SK-N-SH (cell line): ENCODE data around the gene KIF4A. TPM values are rescaled to one million over a fixed set of nuclear protein-coding genes. Genes with fewer than 3 reads are reported as not detected.

Experiments used
- CTCF ChIA-PET: fragments of 300-600, 350-600 bp; formaldehyde crosslinking; extraction: SDS; loops from one replicate; lab custom pipeline; 2021; lab: Yijun Ruan, JAX
- POLR2A ChIA-PET: fragments of 350-600 bp; sonication (Branson Sonifier 250); formaldehyde crosslinking; extraction: SDS; loops from one replicate; lab custom pipeline; 2020; ENCODE audit warnings: antibody characterized with exemption, inconsistent platforms; lab: Yijun Ruan, JAX
- DNase-seq: peaks from one replicate; pipeline ENCODE4 v3.0.0; 2012
- H2AFZ ChIP-seq: fragments of 200-600 bp; sonication (generic); 2 replicates; pipeline ENCODE4 v1.8.1; 2016; ENCODE audit warnings: antibody characterized with exemption, mild to moderate bottlenecking, low read depth
- H3F3A ChIP-seq: fragments of 200-600 bp; sonication (generic); replicated peaks from 2 replicates; pipeline ENCODE3; 2016; ENCODE audit warnings: antibody characterized with exemption, mild to moderate bottlenecking; ENCODE audit not compliant: insufficient read depth
- H3K27ac ChIP-seq, 2 experiments: fragments of 200-500 bp in 1 of 2; fragments of 200-600 bp in 1 of 2; sonication (Bioruptor generic) in 1 of 2; sonication (generic), shearing (Covaris generic) in 1 of 2; 2 replicates each; pipeline versions ENCODE4 v1.5.1 to v1.6.1; 2014 to 2016; ENCODE audit warnings: low read depth in 2 of 2, inconsistent platforms in 1 of 2, low read length in 1 of 2, mild to moderate bottlenecking in 1 of 2, mixed read lengths in 1 of 2
- H3K27me3 ChIP-seq: fragments of 200-600 bp; sonication (generic), shearing (Covaris generic); 2 replicates; pipeline ENCODE4 v1.6.1; 2016; ENCODE audit warnings: mixed run types; ENCODE audit not compliant: insufficient read depth
- H3K36me3 ChIP-seq, 2 experiments: fragments of 200-500 bp in 1 of 2; fragments of 200-600 bp in 1 of 2; sonication (Bioruptor generic) in 1 of 2; sonication (generic) in 1 of 2; replicated peaks in 1 of 2; 2 replicates each; pipeline versions ENCODE3 to v1.5.1; 2014 to 2016; ENCODE audit warnings: low read length in 1 of 2, mild to moderate bottlenecking in 1 of 2; ENCODE audit not compliant: insufficient read depth in 2 of 2, control insufficient read depth in 1 of 2
- H3K4me1 ChIP-seq, 2 experiments: fragments of 200-500 bp in 1 of 2; fragments of 200-600 bp in 1 of 2; sonication (Bioruptor generic) in 1 of 2; sonication (generic), shearing (Covaris generic) in 1 of 2; 2 replicates each; pipeline versions ENCODE4 v1.5.1 to v1.6.1; 2014 to 2016; ENCODE audit warnings: low read depth in 1 of 2, low read length in 1 of 2, mixed run types in 1 of 2; ENCODE audit not compliant: insufficient read depth in 2 of 2, control insufficient read depth in 1 of 2
- H3K4me2 ChIP-seq: fragments of 200-600 bp; sonication (generic), shearing (Covaris generic); 2 replicates; pipeline ENCODE4 v1.6.1; 2017; ENCODE audit warnings: mixed run types
- H3K4me3 ChIP-seq, 2 experiments: fragments of 200-500 bp in 1 of 2; fragments of 200-600 bp in 1 of 2; sonication (Bioruptor generic) in 1 of 2; sonication (generic), shearing (Covaris generic) in 1 of 2; 2 replicates each; pipeline versions ENCODE4 v1.5.1 to v1.8.1; 2014 to 2016; ENCODE audit warnings: low read depth in 2 of 2, inconsistent platforms in 1 of 2, low read length in 1 of 2, mild to moderate bottlenecking in 1 of 2, mixed read lengths in 1 of 2, moderate library complexity in 1 of 2
- H3K79me2 ChIP-seq: fragments of 200-600 bp; sonication (generic); 2 replicates; pipeline ENCODE4 v1.8.1; 2017; ENCODE audit warnings: mild to moderate bottlenecking; ENCODE audit not compliant: insufficient read depth
- H3K9ac ChIP-seq: fragments of 200-600 bp; sonication (generic); 2 replicates; pipeline ENCODE4 v1.6.1; 2017; ENCODE audit warnings: mixed run types
- H3K9me2 ChIP-seq: fragments of 200-600 bp; sonication (generic); 2 replicates; pipeline ENCODE4 v1.6.1; 2017; ENCODE audit warnings: mixed run types
- H3K9me3 ChIP-seq: fragments of 200-600 bp; sonication (generic); 2 replicates; pipeline ENCODE4 v1.6.1; 2017; ENCODE audit warnings: mixed run types, mild to moderate bottlenecking, moderate library complexity
- H4K20me1 ChIP-seq: fragments of 200-600 bp; sonication (generic); 2 replicates; pipeline ENCODE4 v1.6.1; 2017; ENCODE audit warnings: mild to moderate bottlenecking, mixed run types; ENCODE audit not compliant: insufficient read depth
- ELF1 ChIP-seq: IDR thresholded peaks from 2 replicates; pipeline ENCODE4 v1.4.0; 2012
- FOXM1 ChIP-seq: IDR thresholded peaks from 2 replicates; pipeline ENCODE4 v1.4.0; 2012; ENCODE audit warnings: low read depth, mild to moderate bottlenecking
- GABPA ChIP-seq: IDR thresholded peaks from 2 replicates; pipeline ENCODE4 v1.4.0; 2012; ENCODE audit warnings: low read depth, mild to moderate bottlenecking
- GATA2 ChIP-seq: sonication (generic); formaldehyde crosslinking; IDR thresholded peaks from 2 replicates; pipeline ENCODE4 v1.5.0; 2020; ENCODE audit warnings: mild to moderate bottlenecking, missing genetic modification reagents
- JUND ChIP-seq: IDR thresholded peaks from 2 replicates; pipeline ENCODE4 v1.4.0; 2012
- MXI1 ChIP-seq: IDR thresholded peaks from 2 replicates; pipeline ENCODE4 v1.6.1; 2012; ENCODE audit warnings: mild to moderate bottlenecking, low read depth, low read length, improper control_type of control experiment
- NRF1 ChIP-seq: IDR thresholded peaks from 2 replicates; pipeline ENCODE4 v1.6.1; 2012; ENCODE audit warnings: low read depth, mild to moderate bottlenecking, low read length
- PBX3 ChIP-seq: IDR thresholded peaks from 2 replicates; pipeline ENCODE4; 2012
- POLR2AphosphoS5 ChIP-seq: IDR thresholded peaks from 2 replicates; pipeline ENCODE4 v1.6.1; 2012; ENCODE audit warnings: low read depth, low read length
- RAD21 ChIP-seq: IDR thresholded peaks from 2 replicates; pipeline ENCODE4 v1.6.1; 2012; ENCODE audit warnings: mild to moderate bottlenecking, low read length
- SIN3A ChIP-seq: IDR thresholded peaks from 2 replicates; pipeline ENCODE4 v1.6.1; 2012; ENCODE audit warnings: low read depth, mild to moderate bottlenecking, low read length, moderate library complexity, borderline replicate concordance
- SMC3 ChIP-seq: IDR thresholded peaks from 2 replicates; pipeline ENCODE4 v1.6.1; 2012; ENCODE audit warnings: low read depth, low read length, improper control_type of control experiment
- TEAD4 ChIP-seq: IDR thresholded peaks from 2 replicates; pipeline ENCODE4 v1.4.0; 2012; ENCODE audit warnings: mild to moderate bottlenecking, borderline replicate concordance; ENCODE audit not compliant: insufficient read depth
- YY1 ChIP-seq: IDR thresholded peaks from 2 replicates; pipeline ENCODE4 v1.4.0; 2012; ENCODE audit warnings: low read depth, mild to moderate bottlenecking
- WGBS: methylation state at CpG from one replicate; pipeline ENCODE4 v1.1.6; 2017; ENCODE audit warnings: low lambda C conversion rate; 5-methylcytosine and 5-hydroxymethylcytosine counted together
- polyA plus RNA-seq, 3 experiments: library from polyadenylated mRNA; depleted of rRNA; stranded (reverse); fragments of >200 nt; gene quantifications; 2 replicates each; pipeline ENCODE4 v1.2.3, GENCODE V29; 2012
- TF ChIP-seq, protein P1 (sequence below): IDR thresholded peaks from 2 replicates; pipeline ENCODE4 v1.4.0; 2012; ENCODE audit warnings: low read depth
- TF ChIP-seq, protein P2 (sequence below): IDR thresholded peaks from 2 replicates; pipeline ENCODE4 v1.6.1; 2012; ENCODE audit warnings: mild to moderate bottlenecking, low read depth, low read length, moderate library complexity
- TF ChIP-seq, protein P3 (sequence below): fragments of 200-600 bp; sonication (generic); IDR thresholded peaks from 2 replicates; pipeline ENCODE4 v1.6.1; 2017; ENCODE audit warnings: antibody characterized with exemption, mild to moderate bottlenecking, moderate library complexity

KIF4A gene
- polyA plus RNA-seq, 1 of the 3 experiments (the other 2 are of a cell fraction): 11.5 TPM

GRCh38 chrX:70433848-70434351, 144.0 kb downstream of the KIF4A start:
- peak; percentile 79 for DNase-seq
- no peaks in the 10 kb centered on the region for H3K9me2 ChIP-seq

GRCh38 chrX:70434352-70434866, 144.5 kb downstream of the KIF4A start:
- H3K4me2 ChIP-seq: peak overlapping the region; percentile 78
- CTCF ChIA-PET: interaction anchor here (1.5 to 3.9 kb wide), 5 partner anchors 11 to 96 kb away, joined by 3 to 23 read pairs (median 7); partner anchors contain the start of genes DLG3 and GDPD2
- no peaks in the 10 kb centered on the region for H3K36me3 ChIP-seq
- H3K9me3 ChIP-seq: no peaks in the 10 kb centered on the region
- H3K4me3 ChIP-seq: peak overlapping the region; percentile 64 to 81
- WGBS: 32% methylated on average over 29 of the region's 45 CpGs
- H4K20me1 ChIP-seq: no peaks in the 10 kb centered on the region
- H3K27ac ChIP-seq: peak overlapping the region; percentile 71 to 84
- POLR2A ChIA-PET: no interaction called here
- peak overlapping the region; percentile 94 for H2AFZ ChIP-seq
- H3K9ac ChIP-seq: peak overlapping the region; percentile 78
- H3K27me3 ChIP-seq: no peaks in the 10 kb centered on the region
- no peaks in the 10 kb centered on the region for H3K79me2 ChIP-seq
- H3K4me1 ChIP-seq: peaks cover 0 to 8% of the 10 kb centered on the region in 2 experiments; a peak in 1 of 4 replicates
- no peaks in the 10 kb centered on the region for H3F3A ChIP-seq
- peak; percentile 93 for DNase-seq
- H3K9me2 ChIP-seq: no peaks in the 10 kb centered on the region
- TF ChIP-seq PBX3 (no peak), POLR2AphosphoS5 (no peak), YY1 (no peak), MXI1 (peak; percentile 51; the same call in 1 of the 2 replicates), SIN3A (no peak), GATA2 (CRISPR knock-in tag) (no peak), JUND (no peak), NRF1 (peak; percentile 42; the same call in 1 of the 2 replicates), GABPA (peak; percentile 75), SMC3 (no peak), TEAD4 (no peak), ELF1 (peak; percentile 74)
- TF ChIP-seq, protein P1, sequence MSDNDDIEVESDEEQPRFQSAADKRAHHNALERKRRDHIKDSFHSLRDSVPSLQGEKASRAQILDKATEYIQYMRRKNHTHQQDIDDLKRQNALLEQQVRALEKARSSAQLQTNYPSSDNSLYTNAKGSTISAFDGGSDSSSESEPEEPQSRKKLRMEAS: peak; percentile 7; the same call in 1 of the 2 replicates

More at GRCh38 chrX:70433848-70434351, 144.0 kb downstream of the KIF4A start:
- H3K9ac ChIP-seq: peak overlapping the region; percentile 78
- H3F3A ChIP-seq: no peaks in the 10 kb centered on the region
- H3K79me2 ChIP-seq: no peaks in the 10 kb centered on the region
- H3K9me3 ChIP-seq: no peaks in the 10 kb centered on the region
- TF ChIP-seq RAD21 (peak; percentile 53), FOXM1 (no peak), SMC3 (peak; percentile 63)
- TF ChIP-seq, protein P1: no peak
- TF ChIP-seq, protein P2, sequence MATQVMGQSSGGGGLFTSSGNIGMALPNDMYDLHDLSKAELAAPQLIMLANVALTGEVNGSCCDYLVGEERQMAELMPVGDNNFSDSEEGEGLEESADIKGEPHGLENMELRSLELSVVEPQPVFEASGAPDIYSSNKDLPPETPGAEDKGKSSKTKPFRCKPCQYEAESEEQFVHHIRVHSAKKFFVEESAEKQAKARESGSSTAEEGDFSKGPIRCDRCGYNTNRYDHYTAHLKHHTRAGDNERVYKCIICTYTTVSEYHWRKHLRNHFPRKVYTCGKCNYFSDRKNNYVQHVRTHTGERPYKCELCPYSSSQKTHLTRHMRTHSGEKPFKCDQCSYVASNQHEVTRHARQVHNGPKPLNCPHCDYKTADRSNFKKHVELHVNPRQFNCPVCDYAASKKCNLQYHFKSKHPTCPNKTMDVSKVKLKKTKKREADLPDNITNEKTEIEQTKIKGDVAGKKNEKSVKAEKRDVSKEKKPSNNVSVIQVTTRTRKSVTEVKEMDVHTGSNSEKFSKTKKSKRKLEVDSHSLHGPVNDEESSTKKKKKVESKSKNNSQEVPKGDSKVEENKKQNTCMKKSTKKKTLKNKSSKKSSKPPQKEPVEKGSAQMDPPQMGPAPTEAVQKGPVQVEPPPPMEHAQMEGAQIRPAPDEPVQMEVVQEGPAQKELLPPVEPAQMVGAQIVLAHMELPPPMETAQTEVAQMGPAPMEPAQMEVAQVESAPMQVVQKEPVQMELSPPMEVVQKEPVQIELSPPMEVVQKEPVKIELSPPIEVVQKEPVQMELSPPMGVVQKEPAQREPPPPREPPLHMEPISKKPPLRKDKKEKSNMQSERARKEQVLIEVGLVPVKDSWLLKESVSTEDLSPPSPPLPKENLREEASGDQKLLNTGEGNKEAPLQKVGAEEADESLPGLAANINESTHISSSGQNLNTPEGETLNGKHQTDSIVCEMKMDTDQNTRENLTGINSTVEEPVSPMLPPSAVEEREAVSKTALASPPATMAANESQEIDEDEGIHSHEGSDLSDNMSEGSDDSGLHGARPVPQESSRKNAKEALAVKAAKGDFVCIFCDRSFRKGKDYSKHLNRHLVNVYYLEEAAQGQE: no peak
- TF ChIP-seq, protein P3, sequence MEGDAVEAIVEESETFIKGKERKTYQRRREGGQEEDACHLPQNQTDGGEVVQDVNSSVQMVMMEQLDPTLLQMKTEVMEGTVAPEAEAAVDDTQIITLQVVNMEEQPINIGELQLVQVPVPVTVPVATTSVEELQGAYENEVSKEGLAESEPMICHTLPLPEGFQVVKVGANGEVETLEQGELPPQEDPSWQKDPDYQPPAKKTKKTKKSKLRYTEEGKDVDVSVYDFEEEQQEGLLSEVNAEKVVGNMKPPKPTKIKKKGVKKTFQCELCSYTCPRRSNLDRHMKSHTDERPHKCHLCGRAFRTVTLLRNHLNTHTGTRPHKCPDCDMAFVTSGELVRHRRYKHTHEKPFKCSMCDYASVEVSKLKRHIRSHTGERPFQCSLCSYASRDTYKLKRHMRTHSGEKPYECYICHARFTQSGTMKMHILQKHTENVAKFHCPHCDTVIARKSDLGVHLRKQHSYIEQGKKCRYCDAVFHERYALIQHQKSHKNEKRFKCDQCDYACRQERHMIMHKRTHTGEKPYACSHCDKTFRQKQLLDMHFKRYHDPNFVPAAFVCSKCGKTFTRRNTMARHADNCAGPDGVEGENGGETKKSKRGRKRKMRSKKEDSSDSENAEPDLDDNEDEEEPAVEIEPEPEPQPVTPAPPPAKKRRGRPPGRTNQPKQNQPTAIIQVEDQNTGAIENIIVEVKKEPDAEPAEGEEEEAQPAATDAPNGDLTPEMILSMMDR: peak; percentile 63
- peak overlapping the region; percentile 78 for H3K4me2 ChIP-seq
- WGBS: 17% methylated on average over 17 of the region's 37 CpGs
- H4K20me1 ChIP-seq: no peaks in the 10 kb centered on the region
- peak overlapping the region; percentile 64 to 81 for H3K4me3 ChIP-seq
- peak overlapping the region; percentile 70 to 84 for H3K27ac ChIP-seq
- H2AFZ ChIP-seq: peak overlapping the region; percentile 94
- no peaks in the 10 kb centered on the region for H3K36me3 ChIP-seq
- peaks cover 0 to 8% of the 10 kb centered on the region in 2 experiments; a peak in 1 of 4 replicates for H3K4me1 ChIP-seq
- ChIA-PET POLR2A (no interaction called here), CTCF (interaction anchor here (0.8 to 3.9 kb wide), 4 partner anchors 9 to 96 kb away, joined by 3 to 23 read pairs (median 8); partner anchors contain the start of gene DLG3)
- H3K27me3 ChIP-seq: no peaks in the 10 kb centered on the region
